Keratinocyte (primary cell): Measurements from ENCODE around the gene PCDHGA10. TPM values are rescaled to one million over a fixed set of nuclear protein-coding genes. Genes with fewer than 3 reads are reported as not detected.

Experiments used
- DNase-seq: peaks from one replicate; pipeline ENCODE4 v3.0.0-alpha.2; 2011; ENCODE audit warnings: low read depth, missing footprints, low spot score
- FAIRE-seq: peaks from 2 replicates; lab custom pipeline; 2011; peaks lifted over from hg19 to GRCh38; lab: Jason Lieb, UNC
- H2AFZ ChIP-seq: 2 replicates; pipeline ENCODE4 v1.6.0; 2012; ENCODE audit warnings: low read length, control low read depth, inconsistent platforms; ENCODE audit not compliant: control insufficient read depth
- H3K27ac ChIP-seq: 2 replicates; pipeline ENCODE4 v1.5.1; 2011; ENCODE audit warnings: low read length; ENCODE audit not compliant: control insufficient read depth, insufficient read depth
- H3K27me3 ChIP-seq: 3 replicates; pipeline ENCODE4 v1.6.0; 2011; ENCODE audit warnings: low read length; ENCODE audit not compliant: control insufficient read depth, insufficient read depth; ENCODE audit errors: extremely low read depth
- H3K36me3 ChIP-seq, 2 experiments: 2 replicates in 1 of 2; 3 replicates in 1 of 2; pipeline ENCODE4 v1.5.1; 2011; ENCODE audit warnings: low read length in 2 of 2, mild to moderate bottlenecking in 1 of 2; ENCODE audit not compliant: control insufficient read depth in 2 of 2, insufficient read depth in 2 of 2; ENCODE audit errors: extremely low read depth in 1 of 2
- H3K4me1 ChIP-seq: 3 replicates; pipeline ENCODE4 v1.5.1; 2011; ENCODE audit warnings: low read length; ENCODE audit not compliant: control insufficient read depth, insufficient read depth; ENCODE audit errors: extremely low read depth
- H3K4me2 ChIP-seq: 3 replicates; pipeline ENCODE4 v1.6.0; 2011; ENCODE audit warnings: low read depth, low read length; ENCODE audit not compliant: control insufficient read depth, insufficient read depth; ENCODE audit errors: extremely low read depth
- H3K4me3 ChIP-seq, 3 experiments: fragments of 200-600 bp in 1 of 3; sonication (generic) in 1 of 3; 2 replicates in 2 of 3; 3 replicates in 1 of 3; pipeline ENCODE4 v1.5.1; 2011 to 2016; ENCODE audit warnings: low read length in 3 of 3, mild to moderate bottlenecking in 3 of 3, control low read depth in 2 of 3, inconsistent platforms in 1 of 3, low read depth in 1 of 3, mixed read lengths in 1 of 3, mixed run types in 1 of 3, moderate library complexity in 1 of 3; ENCODE audit not compliant: control insufficient read depth in 2 of 3, insufficient read depth in 2 of 3; ENCODE audit errors: extremely low read depth in 1 of 3
- H3K79me2 ChIP-seq: 2 replicates; pipeline ENCODE4 v1.6.0; 2012; ENCODE audit warnings: low read length; ENCODE audit not compliant: control insufficient read depth, insufficient read depth
- H3K9ac ChIP-seq: 3 replicates; pipeline ENCODE4 v1.6.0; 2011; ENCODE audit warnings: low read length; ENCODE audit not compliant: control insufficient read depth, insufficient read depth; ENCODE audit errors: extremely low read depth
- H3K9me1 ChIP-seq: 3 replicates; pipeline ENCODE4 v1.6.0; 2011; ENCODE audit warnings: low read length; ENCODE audit not compliant: control insufficient read depth, insufficient read depth; ENCODE audit errors: extremely low read depth
- H3K9me3 ChIP-seq: 2 replicates; pipeline ENCODE4 v1.5.1; 2012; ENCODE audit warnings: low read depth, low read length; ENCODE audit not compliant: control insufficient read depth
- H4K20me1 ChIP-seq: 3 replicates; pipeline ENCODE4 v1.6.0; 2011; ENCODE audit warnings: low read length; ENCODE audit not compliant: control insufficient read depth, insufficient read depth; ENCODE audit errors: extremely low read depth
- CTCF ChIP-seq, 3 experiments: IDR thresholded peaks in 1 of 3; conservative IDR thresholded peaks in 1 of 3; optimal IDR thresholded peaks in 1 of 3; 2 replicates in 2 of 3; 3 replicates in 1 of 3; pipeline versions ENCODE3 to v1.5.1; 2011; ENCODE audit warnings: low read length in 3 of 3, mild to moderate bottlenecking in 3 of 3, moderate library complexity in 2 of 3, control low read depth in 1 of 3, inconsistent platforms in 1 of 3; ENCODE audit not compliant: insufficient read depth in 2 of 3; ENCODE audit errors: extremely low read depth in 1 of 3
- EZH2 ChIP-seq: IDR thresholded peaks from one replicate; pipeline ENCODE4 v1.6.1; 2012; ENCODE audit warnings: inconsistent platforms, mild to moderate bottlenecking, low read length, moderate library complexity
- dilution Hi-C: fragments of 300-500 bp; cut with MboI; formaldehyde crosslinking; loops from one replicate; pipeline ENCODE4 v1.7.0; 2020; ENCODE audit warnings: low sequenced_read_pairs; ENCODE audit not compliant: extremely low pct_ligation_motif_present
- polyA plus RNA-seq, 5 experiments: library from polyadenylated mRNA; depleted of rRNA in 3 of 5; stranded (reverse) in 3 of 5; stranded (forward) in 1 of 5; unstranded in 1 of 5; fragments of >200 nt; gene quantifications; 1 replicate in 1 of 5; 2 replicates in 3 of 5; 3 replicates in 1 of 5; pipeline versions ENCODE4 v1.2.1 to v1.2.3, GENCODE V29; 2011 to 2012; ENCODE audit warnings: missing spikeins in 2 of 5, low read depth in 1 of 5, low replicate concordance in 1 of 5

PCDHGA10 gene
- polyA plus RNA-seq, 1 donor (not counting 4 experiments of a cell fraction or from before 2014, with no cell fraction given), result 1.3 TPM

- Histone ChIP-seq H3K9ac (no peak within 1 kb of the TSS), H3K4me3 (peak within 1 kb of the TSS; percentile 39 to 59 (median 45)), H3K36me3 (no peaks in the 10 kb centered on the region), H3K27ac (no peak within 1 kb of the TSS), H3K9me3 (peaks cover 2% of the 10 kb centered on the region), H3K4me2 (peak within 1 kb of the TSS; percentile 34), H3K27me3 (peaks cover 5% of the 10 kb centered on the region), H4K20me1 (no peaks in the 10 kb centered on the region), H2AFZ (peak within 1 kb of the TSS; percentile 77), H3K4me1 (no peaks in the 10 kb centered on the region), H3K79me2 (no peaks in the 10 kb centered on the region), H3K9me1 (no peaks in the 10 kb centered on the region)
- DNase-seq (no peak), FAIRE-seq (no peak)
- TF ChIP-seq CTCF (optimal IDR thresholded peaks at IDR 0.05 in 1 of 3, IDR thresholded peaks at IDR 0.05 in 1 of 3, conservative IDR thresholded peaks at IDR 0.05 in 1 of 3; ENCODE audit: extremely low read depth in 1 of 3, insufficient read depth in 2 of 3, low read length in 3 of 3) (peak; percentile 27 to 42 (median 39)), EZH2 (no peak)
- dilution Hi-C loops, result no loop called here
These were observed 30.1 kb upstream of the PCDHGA10 start, which contains the start of gene PCDHGA7 for GRCh38 chr5:141382469-141383294. PCDHGA7 (plus strand) TSS chr5:141382742; CDS start chr5:141382900, 158 bp downstream.

- H3K9me1 ChIP-seq, result no peaks in the 10 kb centered on the region
- H3K36me3 ChIP-seq, result no peaks in the 10 kb centered on the region
- no peaks in the 10 kb centered on the region for H4K20me1 ChIP-seq
- DNase-seq (no peak), FAIRE-seq (no peak)
- TF ChIP-seq CTCF (optimal IDR thresholded peaks at IDR 0.05 in 1 of 3, IDR thresholded peaks at IDR 0.05 in 1 of 3, conservative IDR thresholded peaks at IDR 0.05 in 1 of 3; ENCODE audit: extremely low read depth in 1 of 3, insufficient read depth in 2 of 3, low read length in 3 of 3), result no peak
- TF ChIP-seq EZH2, result no peak
- H3K9ac ChIP-seq, result no peak overlapping the region
- dilution Hi-C loops, result no loop called here
- H2AFZ ChIP-seq, result no peak overlapping the region
- peaks cover 2% of the 10 kb centered on the region for H3K9me3 ChIP-seq
- H3K4me1 ChIP-seq, result no peaks in the 10 kb centered on the region
- no peak overlapping the region for H3K27ac ChIP-seq
- H3K79me2 ChIP-seq, result no peaks in the 10 kb centered on the region
- H3K4me3 ChIP-seq, result peak overlapping the region in 1 of 3 experiments; percentile 45
- peak overlapping the region; percentile 34 for H3K4me2 ChIP-seq
- peaks cover 5% of the 10 kb centered on the region for H3K27me3 ChIP-seq
These were observed 29.4 kb upstream of the PCDHGA10 start for GRCh38 chr5:141383345-141383744.
